ENCODE data around the gene RAB11FIP3.

The RAB11FIP3 gene

GRCh38 chr16:519841-520687, 94.6 kb downstream of the RAB11FIP3 start:
- DNase-seq, result no peak

- DNase-seq, result no peak
These were observed 95.4 kb downstream of the RAB11FIP3 start for GRCh38 chr16:520847-521246.

GRCh38 chr16:521381-522210, 96.1 kb downstream of the RAB11FIP3 start:
- DNase-seq, result no peak

GRCh38 chr16:522320-523096, 97.1 kb downstream of the RAB11FIP3 start:
- no peak for DNase-seq

- no peak for DNase-seq
These were observed 97.8 kb downstream of the RAB11FIP3 start for GRCh38 chr16:523097-523741.

- no peak for DNase-seq
These were observed 99.0 kb downstream of the RAB11FIP3 start for GRCh38 chr16:524274-525040.

GRCh38 chr16:525123-525519, 99.7 kb downstream of the RAB11FIP3 start:
- DNase-seq, result no peak

GRCh38 chr16:525520-526180, 100.2 kb downstream of the RAB11FIP3 start:
- DNase-seq, result no peak

GRCh38 chr16:526181-527014, 100.9 kb downstream of the RAB11FIP3 start:
- DNase-seq, result no peak

GRCh38 chr16:527015-527903, 101.8 kb downstream of the RAB11FIP3 start, which contains the start of gene CAPN15:
TSS of gene CAPN15 (plus strand) at chr16:527712. CDS start at chr16:546839, 19,127 bp downstream.
- peak; percentile 86 for DNase-seq

GRCh38 chr16:528111-529011, 102.9 kb downstream of the RAB11FIP3 start:
- DNase-seq, result no peak

GRCh38 chr16:529012-529575, 103.6 kb downstream of the RAB11FIP3 start:
- no peak for DNase-seq

GRCh38 chr16:530111-530817, 104.8 kb downstream of the RAB11FIP3 start:
- DNase-seq, result no peak

GRCh38 chr16:531494-532125, 106.2 kb downstream of the RAB11FIP3 start:
- DNase-seq, result no peak

- DNase-seq, result no peak
These were observed 108.1 kb downstream of the RAB11FIP3 start for GRCh38 chr16:533391-534123.

- no peak for DNase-seq
These were observed 108.7 kb downstream of the RAB11FIP3 start for GRCh38 chr16:534135-534534.
